ENCODE results near the gene SCYGR6.
"Not testable (repeated sequence)": the region's sequence is repeated elsewhere in the genome, so short reads cannot be mapped to it uniquely, and the experiment has no call there.

The SCYGR6 gene

GRCh38 chr2:227728035-227728434, 3.5 kb upstream of the SCYGR6 start, which contains the start of gene SCYGR7:
Gene SCYGR7, plus strand, starts transcription at chr2:227728335. Its CDS starts 0 bp downstream, at chr2:227728335.
- no peak for TF ChIP-seq CTCF (IDR thresholded peaks at IDR 0.05; ENCODE audit: low read depth, low read length)
- no peak within 1 kb of the TSS for H3K4me3 ChIP-seq (ENCODE audit: low read depth, low read length)

- H3K4me3 ChIP-seq (ENCODE audit: low read depth, low read length) = not testable (repeated sequence)
Observed at GRCh38 chr2:227722821-227723220, 1.7 kb downstream of the SCYGR6 start.

- no peak overlapping the region for H3K4me3 ChIP-seq (ENCODE audit: low read depth, low read length)
- TF ChIP-seq CTCF (IDR thresholded peaks at IDR 0.05; ENCODE audit: low read depth, low read length) = no peak
Observed at GRCh38 chr2:227720680-227721079, 3.9 kb downstream of the SCYGR6 start.

- no peak overlapping the region for H3K4me3 ChIP-seq (ENCODE audit: low read depth, low read length)
- TF ChIP-seq CTCF (IDR thresholded peaks at IDR 0.05; ENCODE audit: low read depth, low read length) = no peak
Observed at GRCh38 chr2:227719641-227720040, 4.9 kb downstream of the SCYGR6 start.

DNA sequence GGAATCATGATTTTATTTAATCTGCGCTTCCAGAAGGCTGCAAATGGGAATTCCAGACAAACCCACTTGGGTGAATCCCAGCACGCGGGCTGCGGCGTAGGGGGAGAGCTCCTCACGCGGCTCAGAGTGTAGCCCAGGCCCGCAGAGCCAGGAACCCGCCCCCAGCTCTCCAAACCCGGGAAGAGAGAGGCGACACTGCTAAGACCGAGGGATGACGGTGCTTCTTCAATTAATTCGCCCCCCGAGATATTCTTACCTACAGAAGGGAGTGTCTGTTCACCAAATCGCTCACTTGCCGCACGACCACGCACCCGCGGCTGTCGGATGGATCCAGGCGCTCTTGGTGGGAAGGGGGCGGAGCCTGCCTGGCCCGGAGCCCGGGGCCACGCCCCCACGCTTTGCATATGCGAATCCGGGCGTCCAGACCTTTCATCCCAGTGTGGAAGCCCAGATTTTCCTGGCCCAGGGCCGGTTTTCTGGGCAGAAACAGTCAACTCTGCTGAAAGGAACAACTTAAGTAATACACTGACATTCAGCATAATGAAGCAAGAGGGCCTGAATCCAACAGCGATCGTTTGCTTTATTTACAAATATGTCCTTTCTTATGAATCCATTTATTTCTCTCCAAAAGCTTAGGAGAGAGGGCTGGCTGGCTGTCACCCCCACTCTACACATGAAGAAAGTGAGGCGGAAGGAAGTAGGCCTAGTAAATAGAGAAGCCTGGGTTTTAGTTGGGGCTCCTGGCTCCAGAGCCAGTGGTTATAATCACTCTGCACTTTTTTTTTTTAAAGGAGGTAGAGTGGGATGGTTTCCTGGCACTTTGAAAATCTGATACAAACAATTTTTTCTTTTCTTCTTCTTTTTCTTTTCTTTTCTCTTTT, 6.6 kb downstream of the SCYGR6 start, which contains the start of gene SLC19A3:
Gene SLC19A3, minus strand, starts transcription at position 342 of the 881 bp plus-strand sequence. CDS start 15,710 bp downstream, outside the sequence.
- TF ChIP-seq CTCF (IDR thresholded peaks at IDR 0.05; ENCODE audit: low read depth, low read length) = no peak
- peak within 1 kb of the TSS; percentile 53 for H3K4me3 ChIP-seq (ENCODE audit: low read depth, low read length)

GRCh38 chr2:227716501-227716900, 8.1 kb downstream of the SCYGR6 start:
- no peak for TF ChIP-seq CTCF (IDR thresholded peaks at IDR 0.05; ENCODE audit: low read depth, low read length)
- no peak overlapping the region for H3K4me3 ChIP-seq (ENCODE audit: low read depth, low read length)

DNA sequence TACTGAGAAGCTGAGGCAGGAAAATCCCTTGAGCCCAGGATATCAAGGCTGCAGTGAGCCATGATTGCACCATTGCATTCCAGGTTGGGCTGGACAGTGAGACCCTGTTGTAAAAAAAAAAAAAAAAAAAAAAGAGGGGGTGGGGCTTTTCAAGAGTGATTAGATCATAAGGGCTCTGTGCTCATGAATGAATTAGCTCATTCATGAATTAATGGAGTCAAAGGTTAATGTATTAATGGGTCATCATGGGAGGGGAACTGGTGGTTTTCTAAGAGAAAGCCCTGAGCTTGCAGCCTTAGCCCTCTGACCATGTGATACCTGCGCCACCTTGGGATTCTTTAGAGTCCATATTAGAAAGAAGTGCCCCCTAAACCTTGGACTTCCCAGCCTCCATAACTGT, 11.3 kb downstream of the SCYGR6 start:
- TF ChIP-seq CTCF (IDR thresholded peaks at IDR 0.05; ENCODE audit: low read depth, low read length) = no peak
- no peak overlapping the region for H3K4me3 ChIP-seq (ENCODE audit: low read depth, low read length)
